Kidney (tissue), 14 donors: ENCODE measurements around the gene DPP6. TPM values are rescaled to one million over a fixed set of nuclear protein-coding genes. Genes with fewer than 3 reads are reported as not detected.

Experiments used
- DNase-seq, 5 donors: peaks; one replicate each; pipeline ENCODE4 v3.0.0-alpha.2; 2013 to 2020
- FAIRE-seq: peaks from 2 replicates; lab custom pipeline; 2012; peaks lifted over from hg19 to GRCh38; lab: Jason Lieb, UNC
- H3K27ac ChIP-seq, 2 donors: one replicate each; pipeline ENCODE4 v1.7.0; 2013; ENCODE audit warnings: low read depth in 2 of 2, low read length in 2 of 2, inconsistent platforms in 1 of 2
- H3K27me3 ChIP-seq: one replicate; pipeline ENCODE4 v1.7.1; 2013; ENCODE audit warnings: low read length, inconsistent platforms; ENCODE audit not compliant: control insufficient read depth, insufficient read depth
- H3K36me3 ChIP-seq, 3 donors: one replicate each; pipeline versions ENCODE4 v1.7.0 to v1.7.1; 2013; ENCODE audit warnings: low read length in 3 of 3, control low read depth in 1 of 3, inconsistent platforms in 1 of 3; ENCODE audit not compliant: insufficient read depth in 3 of 3, control insufficient read depth in 2 of 3
- H3K4me1 ChIP-seq, 3 donors: one replicate each; pipeline versions ENCODE4 v1.7.0 to v1.7.1; 2013; ENCODE audit warnings: low read length in 3 of 3, inconsistent platforms in 1 of 3, low read depth in 1 of 3; ENCODE audit not compliant: control insufficient read depth in 2 of 3, insufficient read depth in 2 of 3
- H3K4me3 ChIP-seq, 3 donors: one replicate each; pipeline versions ENCODE4 v1.7.0 to v1.8.1; 2013; ENCODE audit warnings: low read length in 3 of 3, control low read depth in 1 of 3, inconsistent platforms in 1 of 3
- H3K9ac ChIP-seq, 3 donors: one replicate each; pipeline versions ENCODE4 v1.7.0 to v1.7.1; 2013; ENCODE audit warnings: low read length in 3 of 3, control low read depth in 1 of 3, inconsistent platforms in 1 of 3
- H3K9me3 ChIP-seq, 3 donors: one replicate each; pipeline versions ENCODE4 v1.7.0 to v1.7.1; 2013; ENCODE audit warnings: low read length in 3 of 3, control low read depth in 1 of 3, inconsistent platforms in 1 of 3; ENCODE audit not compliant: control insufficient read depth in 2 of 3, insufficient read depth in 1 of 3
- intact Hi-C: fragments of 100-400 bp; cut with DNase I; formaldehyde crosslinking; loops from one replicate; pipeline ENCODE4 v1.11.1; 2022
- polyA plus RNA-seq: library from polyadenylated mRNA; stranded (reverse); fragments of 350-450 nt; fragmentation: Illumina TruSeq; extraction: RNeasy Lipid Tissue Mini Kit (QIAGEN cat#74804); gene quantifications from one replicate; pipeline ENCODE4 v1.2.3, GENCODE V29; 2014; ENCODE audit warnings: low read depth, low replicate concordance; ENCODE audit not compliant: insufficient read depth
- total RNA-seq: library from RNA; stranded (reverse); fragmentation: NEBNext Ultra II Directional; extraction: Animal tissue kit (Norgen Biotek cat#: 25700); gene quantifications from one replicate; pipeline ENCODE4 v1.2.1, GENCODE V29; 2021
- TF ChIP-seq, protein P1 (sequence below): IDR thresholded peaks from 3 replicates; pipeline ENCODE4 v1.5.1; 2012; ENCODE audit warnings: mild to moderate bottlenecking, moderate library complexity, borderline replicate concordance; ENCODE audit not compliant: insufficient read depth; ENCODE audit errors: extremely low read depth
- donor health status: control.
- donor health status: control.
- donor health status: control.
- donor health status: control.
- donor health status: control.
- donor health status: DM: yes; HTN: yes; CAD: no.
- donor health status: Normal renal cell carcinoma (clear cell type).

DPP6 gene
- total and polyA plus RNA-seq, 2 donors from 2014 or later, result 1.8 to 6.9 TPM

DNA sequence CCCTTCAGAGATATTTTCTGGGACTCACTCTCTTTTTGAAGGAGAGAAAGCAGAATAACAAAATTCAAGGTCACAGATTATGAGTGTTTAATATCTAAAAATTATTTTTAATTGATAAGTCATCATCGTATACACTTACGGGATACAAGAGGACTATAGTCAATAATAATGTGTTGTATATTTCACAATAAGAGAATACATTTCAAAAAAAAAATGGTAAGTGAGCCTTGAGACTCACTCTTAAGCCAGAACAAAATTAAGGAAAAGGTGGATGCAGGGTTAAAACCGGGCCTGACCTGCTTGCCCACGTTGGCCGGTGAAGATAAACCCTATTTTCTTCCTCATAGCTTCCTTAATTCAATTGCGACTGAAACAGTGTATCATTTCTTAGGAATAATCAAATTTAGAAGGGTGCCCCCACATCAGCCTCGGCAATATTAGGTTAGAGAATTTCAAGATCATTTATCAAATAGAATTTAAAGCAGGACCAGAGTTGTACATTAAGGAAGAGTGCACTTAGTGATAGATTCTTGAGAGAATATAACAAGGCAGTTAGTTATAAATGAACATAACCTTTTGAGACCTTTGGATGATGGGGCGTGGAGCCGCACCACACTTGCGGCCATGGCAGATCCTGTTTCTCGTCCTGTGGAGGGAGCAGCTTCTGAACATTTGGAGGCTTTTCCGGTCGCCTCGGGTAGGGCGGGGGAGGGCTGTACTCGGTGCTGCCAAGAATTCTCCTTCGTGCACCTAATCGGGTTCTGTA is 628.9 kb downstream of the DPP6 start:
- DNase-seq (peak in 1 of 5 donors; percentile 44), FAIRE-seq (no peak)
- no peaks in the 10 kb centered on the region for H3K36me3 ChIP-seq
- H3K4me3 ChIP-seq, result no peak overlapping the region
- H3K9ac ChIP-seq, result no peak overlapping the region
- TF ChIP-seq, protein P1, sequence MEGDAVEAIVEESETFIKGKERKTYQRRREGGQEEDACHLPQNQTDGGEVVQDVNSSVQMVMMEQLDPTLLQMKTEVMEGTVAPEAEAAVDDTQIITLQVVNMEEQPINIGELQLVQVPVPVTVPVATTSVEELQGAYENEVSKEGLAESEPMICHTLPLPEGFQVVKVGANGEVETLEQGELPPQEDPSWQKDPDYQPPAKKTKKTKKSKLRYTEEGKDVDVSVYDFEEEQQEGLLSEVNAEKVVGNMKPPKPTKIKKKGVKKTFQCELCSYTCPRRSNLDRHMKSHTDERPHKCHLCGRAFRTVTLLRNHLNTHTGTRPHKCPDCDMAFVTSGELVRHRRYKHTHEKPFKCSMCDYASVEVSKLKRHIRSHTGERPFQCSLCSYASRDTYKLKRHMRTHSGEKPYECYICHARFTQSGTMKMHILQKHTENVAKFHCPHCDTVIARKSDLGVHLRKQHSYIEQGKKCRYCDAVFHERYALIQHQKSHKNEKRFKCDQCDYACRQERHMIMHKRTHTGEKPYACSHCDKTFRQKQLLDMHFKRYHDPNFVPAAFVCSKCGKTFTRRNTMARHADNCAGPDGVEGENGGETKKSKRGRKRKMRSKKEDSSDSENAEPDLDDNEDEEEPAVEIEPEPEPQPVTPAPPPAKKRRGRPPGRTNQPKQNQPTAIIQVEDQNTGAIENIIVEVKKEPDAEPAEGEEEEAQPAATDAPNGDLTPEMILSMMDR, result no peak
- H3K27me3 ChIP-seq, result no peaks in the 10 kb centered on the region
- H3K27ac ChIP-seq, result no peak overlapping the region
- H3K9me3 ChIP-seq, result no peaks in the 10 kb centered on the region
- H3K4me1 ChIP-seq, result no peaks in the 10 kb centered on the region
- intact Hi-C loops, result no loop called here

GRCh38 chr7:154682003-154682402 is 629.8 kb downstream of the DPP6 start:
- TF ChIP-seq, protein P1, result no peak
- Histone ChIP-seq H3K4me3 (no peak overlapping the region), H3K9me3 (no peaks in the 10 kb centered on the region), H3K9ac (no peak overlapping the region), H3K27me3 (no peaks in the 10 kb centered on the region), H3K27ac (no peak overlapping the region), H3K36me3 (no peaks in the 10 kb centered on the region), H3K4me1 (no peaks in the 10 kb centered on the region)
- DNase-seq (no peak), FAIRE-seq (no peak)
- intact Hi-C loops, result no loop called here

DNA sequence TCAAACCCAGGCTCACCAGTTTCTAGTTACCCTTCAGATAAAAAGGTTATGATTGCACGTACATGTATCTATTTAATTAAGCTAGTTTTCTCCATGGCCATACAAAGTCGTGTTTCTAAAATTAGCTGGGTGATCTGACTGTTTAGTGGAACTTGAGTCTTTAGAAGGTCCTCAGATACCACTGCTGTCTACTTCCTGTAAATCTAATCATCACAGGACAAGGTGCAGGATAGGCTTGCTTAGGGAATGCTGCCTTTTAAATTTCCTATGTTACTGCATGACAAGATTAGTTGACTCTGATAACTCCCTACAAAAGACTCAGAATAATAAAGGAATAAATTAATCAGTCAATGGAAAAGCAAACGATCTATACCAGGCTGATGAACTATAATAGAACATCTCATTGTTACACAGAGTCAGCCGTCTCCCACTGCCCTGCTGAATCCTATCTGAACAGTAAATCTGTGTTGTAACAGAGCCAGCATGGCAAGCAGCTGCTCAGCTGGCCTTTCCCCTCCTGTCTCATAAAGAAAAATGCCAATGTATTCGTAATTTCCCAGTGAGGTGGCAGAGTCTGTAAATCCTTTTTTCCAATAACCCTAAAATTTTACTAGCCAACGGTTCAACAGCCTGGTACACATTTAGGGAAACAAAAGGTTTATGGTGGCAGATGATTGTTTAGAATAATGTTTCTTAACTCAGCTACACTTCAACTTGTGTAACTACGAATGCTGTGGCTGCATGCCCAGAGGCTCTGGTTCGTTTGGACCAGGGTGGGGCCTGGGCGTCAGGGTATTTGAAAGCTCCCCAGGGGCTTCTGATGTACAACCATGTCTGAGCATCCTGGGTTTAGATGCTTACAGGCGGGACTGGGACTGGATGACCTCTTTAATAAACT is 632.7 kb downstream of the DPP6 start:
- intact Hi-C loops, result no loop called here
- no peak for FAIRE-seq
- H3K4me3 ChIP-seq, result no peak overlapping the region
- no peaks in the 10 kb centered on the region for H3K36me3 ChIP-seq
- TF ChIP-seq, protein P1, result no peak
- no peak overlapping the region for H3K9ac ChIP-seq
- H3K4me1 ChIP-seq, result no peaks in the 10 kb centered on the region
- H3K9me3 ChIP-seq, result no peaks in the 10 kb centered on the region
- H3K27me3 ChIP-seq, result no peaks in the 10 kb centered on the region
- DNase-seq, result peak in 2 of 5 donors; percentile 27 to 36
- no peak overlapping the region for H3K27ac ChIP-seq
